H9 (cell line): ENCODE measurements around the gene RPS16. TPM values are rescaled to one million over a fixed set of nuclear protein-coding genes. Genes with fewer than 3 reads are reported as not detected.

Experiments
- DNase-seq: peaks from one replicate; pipeline ENCODE4 v3.0.0-alpha.2; 2017
- H2AFZ ChIP-seq: one replicate; pipeline ENCODE4 v1.6.1; 2013; ENCODE audit warnings: mild to moderate bottlenecking, low read length, control low read depth, moderate library complexity
- H2AK5ac ChIP-seq: 2 replicates; pipeline ENCODE4 v1.6.1; 2013; ENCODE audit warnings: low read length, control low read depth, mixed read lengths; ENCODE audit not compliant: insufficient read length
- H2BK120ac ChIP-seq: one replicate; pipeline ENCODE4 v1.6.1; 2013; ENCODE audit warnings: low read depth, mild to moderate bottlenecking, low read length, control low read depth, inconsistent platforms; ENCODE audit not compliant: poor library complexity, severe bottlenecking
- H2BK12ac ChIP-seq: 2 replicates; pipeline ENCODE4 v1.6.1; 2013; ENCODE audit warnings: low read length, control low read depth, mixed read lengths, low read depth; ENCODE audit not compliant: insufficient read length
- H2BK15ac ChIP-seq: 2 replicates; pipeline ENCODE4 v1.6.1; 2013; ENCODE audit warnings: low read depth, low read length, control low read depth
- H2BK20ac ChIP-seq: one replicate; pipeline ENCODE4 v1.6.1; 2013; ENCODE audit warnings: low read depth, mild to moderate bottlenecking, low read length, control low read depth, inconsistent platforms; ENCODE audit not compliant: poor library complexity, severe bottlenecking
- H2BK5ac ChIP-seq: 2 replicates; pipeline ENCODE4 v1.6.1; 2013; ENCODE audit warnings: low read length, control low read depth, mixed read lengths; ENCODE audit not compliant: insufficient read length
- H3K14ac ChIP-seq: 2 replicates; pipeline ENCODE4 v1.6.1; 2013; ENCODE audit warnings: low read length, control low read depth; ENCODE audit not compliant: insufficient read depth
- H3K18ac ChIP-seq: 2 replicates; pipeline ENCODE4 v1.6.1; 2013; ENCODE audit warnings: low read depth, mild to moderate bottlenecking, mixed read lengths, low read length, control low read depth; ENCODE audit not compliant: insufficient read length
- H3K23ac ChIP-seq: 2 replicates; pipeline ENCODE4 v1.6.1; 2013; ENCODE audit warnings: low read length, control low read depth, mixed read lengths, low read depth; ENCODE audit not compliant: insufficient read length
- H3K23me2 ChIP-seq: 2 replicates; pipeline ENCODE4 v1.6.1; 2013; ENCODE audit warnings: low read depth, mild to moderate bottlenecking, mixed read lengths, low read length, control low read depth; ENCODE audit not compliant: insufficient read length, poor library complexity, severe bottlenecking
- H3K27ac ChIP-seq: 2 replicates; pipeline ENCODE4 v1.5.1; 2013; ENCODE audit warnings: low read length, control low read depth, mixed read lengths, low read depth; ENCODE audit not compliant: insufficient read length
- H3K27me3 ChIP-seq: 2 replicates; pipeline ENCODE4 v1.6.1; 2013; ENCODE audit warnings: low read length, control low read depth, inconsistent platforms; ENCODE audit not compliant: insufficient read depth
- H3K4ac ChIP-seq: 2 replicates; pipeline ENCODE4 v1.6.1; 2013; ENCODE audit warnings: low read depth, mild to moderate bottlenecking, control low read depth, inconsistent platforms, low read length, moderate library complexity
- H3K4me1 ChIP-seq: 2 replicates; pipeline ENCODE4 v1.6.1; 2013; ENCODE audit warnings: low read length, control low read depth, inconsistent platforms; ENCODE audit not compliant: insufficient read depth
- H3K4me2 ChIP-seq: 2 replicates; pipeline ENCODE4 v1.6.1; 2013; ENCODE audit warnings: low read length, control low read depth, mixed read lengths; ENCODE audit not compliant: insufficient read length, insufficient read depth
- H3K56ac ChIP-seq: 2 replicates; pipeline ENCODE4 v1.6.1; 2013; ENCODE audit warnings: low read depth, mild to moderate bottlenecking, mixed read lengths, low read length, control low read depth; ENCODE audit not compliant: insufficient read length
- H3K79me1 ChIP-seq: 2 replicates; pipeline ENCODE4 v1.6.1; 2013; ENCODE audit warnings: low read depth, mild to moderate bottlenecking, moderate library complexity, low read length, control low read depth, inconsistent platforms; ENCODE audit not compliant: insufficient read depth, poor library complexity, severe bottlenecking
- H3K79me2 ChIP-seq: 2 replicates; pipeline ENCODE4 v1.6.1; 2013; ENCODE audit warnings: low read length, control low read depth, inconsistent platforms; ENCODE audit not compliant: insufficient read depth
- H3K9ac ChIP-seq: 2 replicates; pipeline ENCODE4 v1.6.1; 2013; ENCODE audit warnings: low read length, control low read depth, mixed read lengths; ENCODE audit not compliant: insufficient read length; ENCODE audit errors: extremely low read depth
- H3K9me3 ChIP-seq: one replicate; pipeline ENCODE4 v1.6.1; 2013; ENCODE audit warnings: low read depth, low read length, inconsistent platforms; ENCODE audit not compliant: control insufficient read depth
- H3T11ph ChIP-seq: one replicate; pipeline ENCODE4 v1.6.1; 2013; ENCODE audit warnings: mild to moderate bottlenecking, low read length, control low read depth, inconsistent platforms
- H4K20me1 ChIP-seq: one replicate; pipeline ENCODE4 v1.6.1; 2013; ENCODE audit not compliant: control insufficient read depth, insufficient read length, insufficient read depth
- H4K5ac ChIP-seq: 2 replicates; pipeline ENCODE4 v1.6.1; 2013; ENCODE audit warnings: low read depth, mild to moderate bottlenecking, mixed read lengths, low read length, control low read depth; ENCODE audit not compliant: insufficient read length
- H4K8ac ChIP-seq: replicated peaks from 2 replicates; pipeline ENCODE4 v1.6.1; 2013; ENCODE audit warnings: low read length, control low read depth, mixed read lengths, low read depth; ENCODE audit not compliant: insufficient read length
- H4K91ac ChIP-seq: 2 replicates; pipeline ENCODE4 v1.6.1; 2013; ENCODE audit warnings: low read depth, mild to moderate bottlenecking, moderate library complexity, mixed read lengths, low read length, control low read depth; ENCODE audit not compliant: insufficient read length
- H3K27ac Mint-ChIP-seq, 3 experiments: 2 replicates in 2 of 3; 3 replicates in 1 of 3; pipeline ENCODE4 v1.8.0; 2020 to 2021; ENCODE audit warnings: mixed read lengths in 3 of 3, mild to moderate bottlenecking in 1 of 3, moderate library complexity in 1 of 3
- H3K27me3 Mint-ChIP-seq: 2 replicates; pipeline ENCODE4 v1.8.0; 2021; ENCODE audit warnings: low read depth, mild to moderate bottlenecking, moderate library complexity, mixed read lengths
- H3K36me3 Mint-ChIP-seq, 3 experiments: 2 replicates in 2 of 3; 3 replicates in 1 of 3; pipeline ENCODE4 v1.8.0; 2020 to 2021; ENCODE audit warnings: low read depth in 3 of 3, mixed read lengths in 3 of 3; ENCODE audit not compliant: insufficient read depth in 1 of 3
- H3K4me1 Mint-ChIP-seq, 2 experiments: 2 replicates each; pipeline ENCODE4 v1.8.0; 2020; ENCODE audit warnings: mixed read lengths in 2 of 2
- H3K4me3 Mint-ChIP-seq, 2 experiments: 2 replicates in 1 of 2; 3 replicates in 1 of 2; pipeline ENCODE4 v1.8.0; 2020 to 2021; ENCODE audit warnings: mild to moderate bottlenecking in 2 of 2, mixed read lengths in 2 of 2, moderate library complexity in 1 of 2
- H3K9me3 Mint-ChIP-seq, 2 experiments: 2 replicates in 1 of 2; 3 replicates in 1 of 2; pipeline ENCODE4 v1.8.0; 2020; ENCODE audit warnings: mild to moderate bottlenecking in 2 of 2, mixed read lengths in 2 of 2, moderate library complexity in 1 of 2
- WGBS: extraction: QIAGEN DNeasy Blood & Tissue Kit; methylation state at CpG from one replicate; pipeline ENCODE4 v1.1.7; 2013; ENCODE audit warnings: missing lambda C conversion rate, low lambda C conversion rate, mixed read lengths; ENCODE audit not compliant: insufficient read length; ENCODE audit errors: extremely low coverage; 5-methylcytosine and 5-hydroxymethylcytosine counted together
- total RNA-seq: library from RNA; stranded (reverse); gene quantifications from 2 replicates; pipeline ENCODE4 v1.2.1, GENCODE V29; 2021
- TF ChIP-seq, protein P1 (sequence below): fragments of 200-600 bp; sonication (generic); conservative IDR thresholded peaks from 3 replicates; pipeline ENCODE4 v1.8.0; 2021; ENCODE audit warnings: antibody characterized with exemption, mild to moderate bottlenecking

The RPS16 gene
- total RNA-seq, 1 experiment from 2014 or later: 2,711 TPM

DNA sequence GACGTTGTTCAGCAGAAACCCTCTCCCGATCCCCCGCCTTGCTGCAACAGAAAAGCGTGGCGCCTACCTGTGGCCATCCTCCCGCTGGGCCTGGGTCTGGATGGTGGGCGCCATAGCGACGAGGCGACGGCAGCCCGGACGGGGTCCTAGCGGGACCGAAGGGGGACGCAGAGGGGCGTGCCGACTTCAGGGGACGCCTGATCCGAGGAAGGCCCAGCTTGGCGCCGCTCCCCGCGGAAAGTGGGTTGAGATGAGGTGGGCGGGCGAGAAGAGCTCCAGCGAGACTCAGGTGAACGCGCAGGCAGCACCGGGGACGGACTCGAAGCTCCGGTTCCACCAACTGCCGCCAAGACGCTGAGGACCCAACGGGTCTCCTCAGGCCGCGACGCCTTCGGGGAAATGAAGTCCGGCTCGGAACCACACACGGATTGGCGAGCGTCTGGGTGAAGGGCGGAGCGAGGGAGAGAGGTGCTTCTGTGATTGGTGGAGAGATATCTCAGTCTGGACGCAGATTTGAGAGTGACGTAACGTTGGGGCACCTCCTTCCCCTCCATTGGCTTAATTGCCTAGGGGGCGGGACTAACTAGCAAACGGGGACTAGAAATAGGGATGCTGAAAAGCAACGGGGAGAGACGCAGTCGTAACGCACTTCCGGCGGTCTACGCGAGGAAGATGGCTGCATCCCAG lies 44.9 kb downstream of the RPS16 start, which contains the start of the genes MED29 and PAF1:
TSS of gene MED29 (plus strand) at position 628 of the 687 bp plus-strand sequence. CDS start at position 673, 45 bp downstream.
TSS of gene PAF1 (minus strand) at position 356 of the 687 bp plus-strand sequence. CDS start at position 114, 242 bp downstream.
- H4K8ac ChIP-seq: no peak within 1 kb of the TSS
- H3K27me3 ChIP-seq: no peaks in the 10 kb centered on the region
- no peak within 1 kb of the TSS for H2BK20ac ChIP-seq
- TF ChIP-seq, protein P1, sequence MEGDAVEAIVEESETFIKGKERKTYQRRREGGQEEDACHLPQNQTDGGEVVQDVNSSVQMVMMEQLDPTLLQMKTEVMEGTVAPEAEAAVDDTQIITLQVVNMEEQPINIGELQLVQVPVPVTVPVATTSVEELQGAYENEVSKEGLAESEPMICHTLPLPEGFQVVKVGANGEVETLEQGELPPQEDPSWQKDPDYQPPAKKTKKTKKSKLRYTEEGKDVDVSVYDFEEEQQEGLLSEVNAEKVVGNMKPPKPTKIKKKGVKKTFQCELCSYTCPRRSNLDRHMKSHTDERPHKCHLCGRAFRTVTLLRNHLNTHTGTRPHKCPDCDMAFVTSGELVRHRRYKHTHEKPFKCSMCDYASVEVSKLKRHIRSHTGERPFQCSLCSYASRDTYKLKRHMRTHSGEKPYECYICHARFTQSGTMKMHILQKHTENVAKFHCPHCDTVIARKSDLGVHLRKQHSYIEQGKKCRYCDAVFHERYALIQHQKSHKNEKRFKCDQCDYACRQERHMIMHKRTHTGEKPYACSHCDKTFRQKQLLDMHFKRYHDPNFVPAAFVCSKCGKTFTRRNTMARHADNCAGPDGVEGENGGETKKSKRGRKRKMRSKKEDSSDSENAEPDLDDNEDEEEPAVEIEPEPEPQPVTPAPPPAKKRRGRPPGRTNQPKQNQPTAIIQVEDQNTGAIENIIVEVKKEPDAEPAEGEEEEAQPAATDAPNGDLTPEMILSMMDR: peak; percentile 18; the same call in 1 of the 3 replicates
- no peak within 1 kb of the TSS for H2BK12ac ChIP-seq
- H3K23ac ChIP-seq: no peak within 1 kb of the TSS
- peak within 1 kb of the TSS; percentile 71 for H3K4me2 ChIP-seq
- no peak within 1 kb of the TSS for H3T11ph ChIP-seq
- no peak within 1 kb of the TSS for H4K91ac ChIP-seq
- peak within 1 kb of the TSS; percentile 86 for H3K27ac ChIP-seq
- H3K14ac ChIP-seq: peak within 1 kb of the TSS; percentile 97
- no peaks in the 10 kb centered on the region for H3K27me3 Mint-ChIP-seq
- peak within 1 kb of the TSS; percentile 95 to 98 for H3K4me3 Mint-ChIP-seq
- H2BK15ac ChIP-seq: no peak within 1 kb of the TSS
- H3K4me1 Mint-ChIP-seq: peaks cover 11 to 14% of the 10 kb centered on the region in 2 experiments
- H3K9me3 Mint-ChIP-seq: no peaks in the 10 kb centered on the region; a peak in 1 of 5 replicates
- no peak within 1 kb of the TSS for H3K56ac ChIP-seq
- H2BK120ac ChIP-seq: no peak within 1 kb of the TSS
- H2AFZ ChIP-seq: no peak within 1 kb of the TSS
- peak within 1 kb of the TSS; percentile 95 for H3K18ac ChIP-seq
- no peak within 1 kb of the TSS for H2AK5ac ChIP-seq
- no peaks in the 10 kb centered on the region for H4K20me1 ChIP-seq
- H3K9ac ChIP-seq: peak within 1 kb of the TSS; percentile 79
- H2BK5ac ChIP-seq: peak within 1 kb of the TSS; percentile 13
- H3K36me3 Mint-ChIP-seq: peaks cover 41 to 64% (median 61%) of the 10 kb centered on the region in 3 experiments
- H4K5ac ChIP-seq: no peak within 1 kb of the TSS
- H3K79me2 ChIP-seq: no peaks in the 10 kb centered on the region
- H3K4me1 ChIP-seq: no peaks in the 10 kb centered on the region
- no peak within 1 kb of the TSS; the same call in 1 of the 2 replicates for H3K4ac ChIP-seq
- no peaks in the 10 kb centered on the region for H3K23me2 ChIP-seq
- H3K9me3 ChIP-seq: no peaks in the 10 kb centered on the region
- H3K79me1 ChIP-seq: no peaks in the 10 kb centered on the region
- no CpG with 5 or more reads among the region's 60 CpGs for WGBS
- peak within 1 kb of the TSS; percentile 99 to 100 (median 99) for H3K27ac Mint-ChIP-seq
- DNase-seq: peak; percentile 99
